GM12872 (cell line): ENCODE data around the gene MAPK12.

Experiments used
- CTCF ChIP-seq: IDR thresholded peaks from 3 replicates; pipeline ENCODE4 v1.5.1; 2011; ENCODE audit warnings: low read depth, mild to moderate bottlenecking, low read length, moderate library complexity; ENCODE audit not compliant: insufficient read depth

MAPK12 gene

GRCh38 chr22:50289942-50290630 lies 28.6 kb upstream of the MAPK12 start:
- no peak for TF ChIP-seq CTCF

GRCh38 chr22:50289151-50289941 lies 27.9 kb upstream of the MAPK12 start:
- TF ChIP-seq CTCF: no peak

- no peak for TF ChIP-seq CTCF
Observed at GRCh38 chr22:50287731-50288130, 26.2 kb upstream of the MAPK12 start.

- TF ChIP-seq CTCF: no peak
Observed at GRCh38 chr22:50286701-50287318, 25.3 kb upstream of the MAPK12 start.

GRCh38 chr22:50286275-50286674 lies 24.8 kb upstream of the MAPK12 start:
- no peak for TF ChIP-seq CTCF

GRCh38 chr22:50285568-50286229 lies 24.2 kb upstream of the MAPK12 start:
- no peak for TF ChIP-seq CTCF

- no peak for TF ChIP-seq CTCF
Observed at GRCh38 chr22:50284479-50284878, 23.0 kb upstream of the MAPK12 start.
